Transverse colon (tissue), 4 donors: ENCODE data around the gene TTN. TPM values are rescaled to one million over a fixed set of nuclear protein-coding genes. Genes with fewer than 3 reads are reported as not detected.

Experiments used
- DNase-seq: peaks from one replicate; pipeline ENCODE4 v3.0.0-alpha.2; 2019
- H3K27ac ChIP-seq, 4 donors: fragments of 200-600 bp; sonication (generic); 2 replicates each; pipeline ENCODE4 v1.5.1; 2016 to 2018; ENCODE audit warnings: inconsistent platforms in 4 of 4
- H3K27me3 ChIP-seq: fragments of 200-600 bp; sonication (generic); 2 replicates; pipeline ENCODE4 v1.5.1; 2017; ENCODE audit warnings: inconsistent platforms
- H3K36me3 ChIP-seq, 4 donors: fragments of 200-600 bp; sonication (generic); 2 replicates each; pipeline ENCODE4 v1.5.1; 2017 to 2019; ENCODE audit warnings: inconsistent platforms in 4 of 4
- H3K4me1 ChIP-seq, 4 donors: fragments of 200-600 bp; sonication (generic); 2 replicates each; pipeline ENCODE4 v1.5.1; 2017 to 2020; ENCODE audit warnings: inconsistent platforms in 4 of 4
- H3K4me3 ChIP-seq, 4 donors: fragments of 200-600 bp; sonication (generic); 1 replicate in 1 of 4; 2 replicates in 3 of 4; pipeline versions ENCODE4 v1.5.1 to v1.6.1; 2017 to 2019; ENCODE audit warnings: inconsistent platforms in 4 of 4
- H3K9me3 ChIP-seq, 2 donors: fragments of 200-600 bp; sonication (generic); 2 replicates each; pipeline ENCODE4 v1.5.1; 2017 to 2019; ENCODE audit warnings: inconsistent platforms in 2 of 2
- EP300 ChIP-seq: sonication (generic); formaldehyde crosslinking; IDR thresholded peaks from one replicate; pipeline ENCODE4 v1.6.1; 2017; ENCODE audit warnings: antibody characterized with exemption, low read depth
- POLR2A ChIP-seq: fragments of 450-650 bp; IDR thresholded peaks from one replicate; pipeline ENCODE4 v1.6.1; 2016; ENCODE audit warnings: antibody characterized with exemption, mild to moderate bottlenecking, moderate library complexity
- POLR2AphosphoS5 ChIP-seq, 3 donors: sonication (generic); formaldehyde crosslinking; IDR thresholded peaks; one replicate each; pipeline ENCODE4 v1.6.1; 2016; ENCODE audit warnings: antibody characterized with exemption in 3 of 3
- WGBS, 2 donors: methylation state at CpG; one replicate each; pipeline ENCODE4 v1.1.5; 2018; ENCODE audit warnings: low coverage in 1 of 2; 5-methylcytosine and 5-hydroxymethylcytosine counted together
- in situ Hi-C, 4 donors: fragments of 200-750 bp; cut with MboI; loops; one replicate each; pipeline versions ENCODE4 v1.15.0 to v1.15.1; 2017; ENCODE audit warnings: low sequenced_read_pairs in 3 of 4, low pct_ligation_motif_present in 1 of 4, low pct_unique_long_range_greater_than_20kb in 1 of 4
- intact Hi-C: fragments of 100-400 bp; cut with DNase I; formaldehyde crosslinking; loops from one replicate; pipeline ENCODE4 v1.15.1; 2023; ENCODE audit warnings: low total_unique reads
- total RNA-seq, 4 donors: library from RNA; depleted of rRNA; stranded (reverse); fragments of >200 nt; gene quantifications; one replicate each; pipeline ENCODE4 v1.1.0, GENCODE V29; 2016
- TF ChIP-seq, protein P1 (sequence below), 5 experiments: fragments of 200-600 bp in 3 of 5; fragments of 450-650 bp in 2 of 5; sonication (generic) in 3 of 5; IDR thresholded peaks; 1 replicate in 2 of 5; 2 replicates in 3 of 5; pipeline ENCODE4 v1.5.1; 2016 to 2017; ENCODE audit warnings: antibody characterized with exemption in 5 of 5, inconsistent platforms in 3 of 5, mild to moderate bottlenecking in 2 of 5, moderate library complexity in 1 of 5

TTN gene
- total RNA-seq, 4 donors from 2014 or later = 6.2 to 43.4 (median 18.1) TPM

DNA sequence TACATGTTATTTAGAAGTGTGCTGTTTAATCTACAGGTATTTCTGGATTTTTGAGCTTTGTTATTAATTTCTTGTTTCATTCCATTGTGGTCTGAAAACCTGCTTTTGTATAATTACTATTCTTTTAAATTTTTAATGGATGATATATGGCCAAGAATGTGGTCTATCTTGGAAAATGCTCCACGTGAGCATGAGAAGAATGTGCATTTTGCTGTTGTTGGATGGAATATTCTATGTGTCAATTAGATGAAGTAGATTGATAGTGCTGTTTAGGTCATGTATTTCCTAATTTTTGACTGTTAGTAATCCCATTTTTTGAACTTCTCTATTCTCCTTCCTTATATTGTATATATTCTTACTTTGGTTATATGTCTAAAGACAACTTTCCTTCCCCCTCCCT, 19.9 kb upstream of the TTN start:
- intact Hi-C loops (loop anchor here (10.0 kb wide), 1 partner anchor 342 kb away; the partner anchor contains the start of gene PLEKHA3), in situ Hi-C loops (no loop called here)
- Histone ChIP-seq H3K27ac (no peak overlapping the region), H3K27me3 (no peaks in the 10 kb centered on the region), H3K9me3 (no peaks in the 10 kb centered on the region), H3K4me3 (no peak overlapping the region), H3K36me3 (no peaks in the 10 kb centered on the region), H3K4me1 (no peaks in the 10 kb centered on the region)
- no peak for DNase-seq
- 46 to 76% methylated on average over 1 of the region's 1 CpG for WGBS, 2 donors
- TF ChIP-seq, protein P1, sequence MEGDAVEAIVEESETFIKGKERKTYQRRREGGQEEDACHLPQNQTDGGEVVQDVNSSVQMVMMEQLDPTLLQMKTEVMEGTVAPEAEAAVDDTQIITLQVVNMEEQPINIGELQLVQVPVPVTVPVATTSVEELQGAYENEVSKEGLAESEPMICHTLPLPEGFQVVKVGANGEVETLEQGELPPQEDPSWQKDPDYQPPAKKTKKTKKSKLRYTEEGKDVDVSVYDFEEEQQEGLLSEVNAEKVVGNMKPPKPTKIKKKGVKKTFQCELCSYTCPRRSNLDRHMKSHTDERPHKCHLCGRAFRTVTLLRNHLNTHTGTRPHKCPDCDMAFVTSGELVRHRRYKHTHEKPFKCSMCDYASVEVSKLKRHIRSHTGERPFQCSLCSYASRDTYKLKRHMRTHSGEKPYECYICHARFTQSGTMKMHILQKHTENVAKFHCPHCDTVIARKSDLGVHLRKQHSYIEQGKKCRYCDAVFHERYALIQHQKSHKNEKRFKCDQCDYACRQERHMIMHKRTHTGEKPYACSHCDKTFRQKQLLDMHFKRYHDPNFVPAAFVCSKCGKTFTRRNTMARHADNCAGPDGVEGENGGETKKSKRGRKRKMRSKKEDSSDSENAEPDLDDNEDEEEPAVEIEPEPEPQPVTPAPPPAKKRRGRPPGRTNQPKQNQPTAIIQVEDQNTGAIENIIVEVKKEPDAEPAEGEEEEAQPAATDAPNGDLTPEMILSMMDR (IDR thresholded peaks at IDR 0.05) = no peak
- TF ChIP-seq EP300 = no peak
- no peak for TF ChIP-seq POLR2AphosphoS5 (IDR thresholded peaks at IDR 0.05)
- TF ChIP-seq POLR2A = no peak

DNA sequence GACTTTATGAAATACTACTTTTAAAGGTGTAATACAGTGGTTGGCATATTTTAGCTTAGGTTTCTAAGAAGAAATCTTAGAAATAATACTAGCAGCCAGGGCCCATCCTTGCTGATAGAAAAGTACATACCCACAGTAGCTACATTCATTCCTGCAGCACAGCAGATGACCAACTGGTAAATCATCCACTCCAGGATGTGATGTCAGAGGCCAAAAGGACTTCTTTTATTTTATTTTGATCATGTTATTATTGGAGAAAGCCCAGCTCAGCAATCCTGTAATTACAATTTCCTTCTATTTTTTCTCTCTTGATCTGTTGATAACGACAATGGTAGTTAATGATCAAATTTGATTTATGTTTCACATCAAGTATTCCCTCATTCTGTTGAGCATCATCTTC, 18.0 kb upstream of the TTN start:
- DNase-seq = no peak
- intact Hi-C loops (loop anchor here (10.0 kb wide), 1 partner anchor 340 kb away; the partner anchor contains the start of gene PLEKHA3), in situ Hi-C loops (no loop called here)
- no peaks in the 10 kb centered on the region for H3K9me3 ChIP-seq
- WGBS, 2 donors = 0 to 93% methylated on average over 1 of the region's 1 CpG
- no peaks in the 10 kb centered on the region for H3K4me1 ChIP-seq
- H3K27me3 ChIP-seq = no peaks in the 10 kb centered on the region
- H3K27ac ChIP-seq = no peak overlapping the region
- H3K4me3 ChIP-seq = no peak overlapping the region
- H3K36me3 ChIP-seq = no peaks in the 10 kb centered on the region
- TF ChIP-seq POLR2AphosphoS5 (IDR thresholded peaks at IDR 0.05) (no peak), EP300 (no peak), POLR2A (no peak)
- TF ChIP-seq, protein P1 (IDR thresholded peaks at IDR 0.05) = no peak

DNA sequence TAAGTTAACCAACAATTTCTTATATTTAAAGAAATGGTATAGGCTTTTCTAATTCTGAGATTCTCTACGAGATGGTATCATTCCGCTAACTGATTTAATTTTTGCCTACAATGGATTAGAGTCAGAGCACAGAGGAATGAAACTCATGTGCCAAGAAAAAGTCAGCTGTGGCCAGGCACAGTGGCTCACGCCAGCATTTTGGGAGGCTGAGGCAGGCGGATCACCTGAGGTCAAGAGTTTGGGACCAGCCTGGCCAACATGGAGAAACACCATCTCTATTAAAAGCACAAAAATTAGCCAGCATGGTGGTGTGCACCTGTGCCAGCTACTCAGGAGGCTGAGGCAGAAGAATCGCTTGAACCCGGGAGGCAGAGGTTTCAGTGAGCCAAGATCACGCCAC, 17.0 kb upstream of the TTN start:
- no peak for DNase-seq
- Histone ChIP-seq H3K4me3 (no peak overlapping the region), H3K36me3 (no peaks in the 10 kb centered on the region), H3K4me1 (no peaks in the 10 kb centered on the region), H3K27me3 (no peaks in the 10 kb centered on the region), H3K9me3 (no peaks in the 10 kb centered on the region), H3K27ac (no peak overlapping the region)
- in situ Hi-C loops (no loop called here), intact Hi-C loops (loop anchor here (10.0 kb wide), 1 partner anchor 339 kb away; the partner anchor contains the start of gene PLEKHA3)
- WGBS, 2 donors = 81 to 95% methylated on average over 2 to 7 of the region's 7 CpGs
- no peak for TF ChIP-seq EP300

DNA sequence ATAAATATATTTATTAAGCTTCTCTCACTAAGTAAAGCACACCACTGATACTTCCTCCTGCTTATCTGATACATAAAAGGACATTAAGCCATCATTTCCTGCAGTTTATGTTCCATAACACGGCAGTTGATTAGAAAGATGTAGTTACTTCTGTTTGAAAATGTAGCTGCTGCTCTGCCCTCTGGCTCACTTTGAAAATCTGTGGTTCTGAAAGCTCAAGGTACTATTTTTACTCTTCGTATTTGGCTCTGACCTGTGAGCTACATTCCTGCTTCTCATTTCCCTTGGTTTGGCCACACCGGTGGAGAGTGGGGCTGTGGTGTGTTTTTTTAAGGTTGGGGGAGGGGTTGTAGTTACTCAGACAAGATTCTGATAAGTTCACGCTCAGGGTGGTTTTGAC, 12.8 kb upstream of the TTN start:
- no peak for DNase-seq
- no peaks in the 10 kb centered on the region for H3K36me3 ChIP-seq
- H3K4me3 ChIP-seq = no peak overlapping the region
- in situ Hi-C loops (no loop called here), intact Hi-C loops (loop anchor here (10.0 kb wide), 1 partner anchor 335 kb away; the partner anchor contains the start of gene PLEKHA3)
- no peak overlapping the region for H3K27ac ChIP-seq
- WGBS, 2 donors = 31 to 39% methylated on average over 3 to 4 of the region's 4 CpGs
- H3K4me1 ChIP-seq = no peaks in the 10 kb centered on the region
- no peaks in the 10 kb centered on the region for H3K27me3 ChIP-seq
- no peaks in the 10 kb centered on the region for H3K9me3 ChIP-seq
- TF ChIP-seq POLR2AphosphoS5 (IDR thresholded peaks at IDR 0.05) = no peak

DNA sequence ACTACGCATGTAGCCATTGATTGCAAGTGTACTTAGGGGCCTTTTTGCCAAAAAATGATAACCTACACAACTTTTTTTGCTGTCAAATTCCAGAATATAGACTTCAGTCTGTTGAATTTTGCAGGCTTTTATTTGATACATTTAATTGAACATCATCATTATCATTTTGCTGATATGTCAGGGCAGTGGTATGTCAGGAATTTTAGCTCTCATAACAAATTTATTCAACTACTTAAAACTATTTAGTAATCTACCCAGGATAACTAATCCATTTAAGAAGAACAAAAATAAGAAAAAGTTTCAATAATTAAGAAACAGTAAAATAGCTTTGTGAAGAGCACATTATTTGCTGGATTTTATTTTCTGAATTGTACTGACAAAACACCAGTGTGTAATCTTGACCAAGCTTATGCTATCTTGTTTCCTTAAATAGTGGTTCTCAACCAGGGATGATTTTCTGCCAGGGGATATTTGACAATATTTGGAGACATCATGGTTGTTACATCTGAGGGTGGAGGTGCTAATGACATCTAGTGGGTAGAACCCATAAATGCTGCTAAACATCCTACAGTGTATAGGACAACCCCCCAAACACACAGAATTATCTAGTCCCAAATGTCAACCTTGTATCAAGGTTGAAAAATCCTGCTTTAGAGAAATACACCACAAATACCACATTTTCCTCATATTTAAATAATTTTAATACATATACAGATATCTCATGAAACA, 12.1 kb upstream of the TTN start:
- Histone ChIP-seq H3K27me3 (no peaks in the 10 kb centered on the region), H3K4me1 (no peaks in the 10 kb centered on the region), H3K36me3 (no peaks in the 10 kb centered on the region), H3K9me3 (no peaks in the 10 kb centered on the region), H3K27ac (no peak overlapping the region), H3K4me3 (no peak overlapping the region)
- WGBS, 2 donors = 80 to 93% methylated on average over 1 of the region's 1 CpG
- in situ Hi-C loops = no loop called here
- intact Hi-C loops = no loop called here
- no peak for DNase-seq
- TF ChIP-seq POLR2AphosphoS5 (IDR thresholded peaks at IDR 0.05) = no peak
- TF ChIP-seq, protein P1 (IDR thresholded peaks at IDR 0.05) = no peak
- no peak for TF ChIP-seq EP300
- no peak for TF ChIP-seq POLR2A
